ENCODE data around the gene DPP10.

DNA sequence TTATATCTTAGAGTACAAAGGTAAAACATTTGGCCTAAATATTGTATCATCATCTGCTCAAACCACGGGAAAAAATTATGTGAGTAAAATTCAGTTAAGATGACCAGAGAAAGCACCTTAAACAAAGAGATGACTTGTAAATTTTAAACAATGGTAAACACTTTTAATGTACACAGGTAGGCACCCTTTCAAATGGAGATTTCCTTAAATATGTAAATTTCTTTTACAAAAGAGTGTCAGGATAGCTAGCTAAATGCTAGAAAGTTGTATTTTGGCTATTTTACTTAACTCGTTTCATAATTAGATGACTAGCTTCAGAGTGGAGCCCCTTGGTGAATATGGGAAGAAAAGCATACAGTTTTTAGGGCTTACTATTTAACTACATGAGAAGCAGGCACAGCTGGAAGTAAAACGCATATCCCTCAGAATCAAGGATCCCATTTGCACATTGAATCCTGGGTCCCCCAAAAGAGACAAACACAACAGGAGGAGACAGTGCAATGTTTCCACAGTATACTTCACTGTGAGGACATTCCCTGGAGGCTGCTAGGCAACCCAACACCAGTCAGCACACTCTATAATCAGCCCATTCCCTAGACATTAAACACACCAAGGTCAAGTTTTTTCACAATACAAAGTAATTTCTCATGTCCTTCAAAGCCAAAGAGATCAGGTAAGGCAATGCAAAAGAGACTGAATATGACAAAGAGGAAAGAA lies 1154.4 kb downstream of the DPP10 start:
- TF ChIP-seq EP300 (IDR thresholded peaks at IDR 0.05): no peak
- TF ChIP-seq POLR2A (IDR thresholded peaks at IDR 0.05): no peak
- TF ChIP-seq, protein P1, sequence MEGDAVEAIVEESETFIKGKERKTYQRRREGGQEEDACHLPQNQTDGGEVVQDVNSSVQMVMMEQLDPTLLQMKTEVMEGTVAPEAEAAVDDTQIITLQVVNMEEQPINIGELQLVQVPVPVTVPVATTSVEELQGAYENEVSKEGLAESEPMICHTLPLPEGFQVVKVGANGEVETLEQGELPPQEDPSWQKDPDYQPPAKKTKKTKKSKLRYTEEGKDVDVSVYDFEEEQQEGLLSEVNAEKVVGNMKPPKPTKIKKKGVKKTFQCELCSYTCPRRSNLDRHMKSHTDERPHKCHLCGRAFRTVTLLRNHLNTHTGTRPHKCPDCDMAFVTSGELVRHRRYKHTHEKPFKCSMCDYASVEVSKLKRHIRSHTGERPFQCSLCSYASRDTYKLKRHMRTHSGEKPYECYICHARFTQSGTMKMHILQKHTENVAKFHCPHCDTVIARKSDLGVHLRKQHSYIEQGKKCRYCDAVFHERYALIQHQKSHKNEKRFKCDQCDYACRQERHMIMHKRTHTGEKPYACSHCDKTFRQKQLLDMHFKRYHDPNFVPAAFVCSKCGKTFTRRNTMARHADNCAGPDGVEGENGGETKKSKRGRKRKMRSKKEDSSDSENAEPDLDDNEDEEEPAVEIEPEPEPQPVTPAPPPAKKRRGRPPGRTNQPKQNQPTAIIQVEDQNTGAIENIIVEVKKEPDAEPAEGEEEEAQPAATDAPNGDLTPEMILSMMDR (IDR thresholded peaks at IDR 0.05): no peak
- TF ChIP-seq POLR2AphosphoS5 (IDR thresholded peaks at IDR 0.05): no peak

Data from sigmoid colon (tissue), 4 donors.